Esophagus muscularis mucosa (tissue), 4 donors: Measurements from ENCODE around the gene AOAH. TPM values are rescaled to one million over a fixed set of nuclear protein-coding genes. Genes with fewer than 3 reads are reported as not detected.

Experiments
- DNase-seq: peaks from one replicate; pipeline ENCODE4 v3.0.0-alpha.2; 2017; ENCODE audit errors: extremely low spot score
- H3K27ac ChIP-seq, 4 donors: fragments of 200-600 bp; sonication (generic); replicated peaks in 1 of 4; 1 replicate in 3 of 4; 2 replicates in 1 of 4; pipeline ENCODE4 v1.5.1; 2016 to 2019; ENCODE audit warnings: mild to moderate bottlenecking in 1 of 4
- H3K27me3 ChIP-seq, 4 donors: fragments of 200-600 bp; sonication (generic); one replicate each; pipeline versions ENCODE4 v1.5.1 to v1.6.0; 2016 to 2019
- H3K36me3 ChIP-seq, 4 donors: fragments of 200-600 bp; sonication (generic); one replicate each; pipeline ENCODE4 v1.5.1; 2016 to 2019
- H3K4me1 ChIP-seq, 4 donors: fragments of 200-600 bp; sonication (generic); one replicate each; pipeline ENCODE4 v1.5.1; 2016 to 2019
- H3K4me3 ChIP-seq, 4 donors: fragments of 200-600 bp; sonication (generic); 1 replicate in 2 of 4; 2 replicates in 2 of 4; pipeline ENCODE4 v1.5.1; 2016 to 2019; ENCODE audit warnings: mild to moderate bottlenecking in 4 of 4, moderate library complexity in 1 of 4
- H3K9me3 ChIP-seq, 4 donors: fragments of 200-600 bp; sonication (generic); 1 replicate in 3 of 4; 2 replicates in 1 of 4; pipeline ENCODE4 v1.5.1; 2016 to 2019
- EP300 ChIP-seq: sonication (generic); formaldehyde crosslinking; IDR thresholded peaks from one replicate; pipeline ENCODE4 v1.6.1; 2017; ENCODE audit warnings: antibody characterized with exemption
- POLR2A ChIP-seq: fragments of 450-650 bp; IDR thresholded peaks from one replicate; pipeline ENCODE4 v1.6.1; 2017; ENCODE audit warnings: antibody characterized with exemption, moderate library complexity, mild to moderate bottlenecking, low read depth
- POLR2AphosphoS5 ChIP-seq, 2 donors: sonication (generic); formaldehyde crosslinking; IDR thresholded peaks; one replicate each; pipeline ENCODE4 v1.6.1; 2017; ENCODE audit warnings: antibody characterized with exemption in 2 of 2
- WGBS: methylation state at CpG from one replicate; pipeline ENCODE4 v1.1.5; 2018; 5-methylcytosine and 5-hydroxymethylcytosine counted together
- intact Hi-C: fragments of 100-400 bp; cut with DNase I; formaldehyde crosslinking; loops from one replicate; pipeline ENCODE4 v1.15.1; 2023
- total RNA-seq, 4 donors: library from RNA; depleted of rRNA; stranded (reverse); fragments of >200 nt; gene quantifications; one replicate each; pipeline versions ENCODE4 v1.1.0 to v1.2.1, GENCODE V29; 2016
- TF ChIP-seq, protein P1 (sequence below), 3 experiments: fragments of 200-600 bp in 2 of 3; fragments of 450-650 bp in 1 of 3; sonication (generic) in 2 of 3; IDR thresholded peaks; one replicate each; pipeline ENCODE4 v1.5.1; 2017 to 2019; ENCODE audit warnings: antibody characterized with exemption in 3 of 3, mild to moderate bottlenecking in 2 of 3, moderate library complexity in 1 of 3

AOAH gene
- total RNA-seq, 4 donors from 2014 or later, result 2.0 to 16.1 (median 4.5) TPM

DNA sequence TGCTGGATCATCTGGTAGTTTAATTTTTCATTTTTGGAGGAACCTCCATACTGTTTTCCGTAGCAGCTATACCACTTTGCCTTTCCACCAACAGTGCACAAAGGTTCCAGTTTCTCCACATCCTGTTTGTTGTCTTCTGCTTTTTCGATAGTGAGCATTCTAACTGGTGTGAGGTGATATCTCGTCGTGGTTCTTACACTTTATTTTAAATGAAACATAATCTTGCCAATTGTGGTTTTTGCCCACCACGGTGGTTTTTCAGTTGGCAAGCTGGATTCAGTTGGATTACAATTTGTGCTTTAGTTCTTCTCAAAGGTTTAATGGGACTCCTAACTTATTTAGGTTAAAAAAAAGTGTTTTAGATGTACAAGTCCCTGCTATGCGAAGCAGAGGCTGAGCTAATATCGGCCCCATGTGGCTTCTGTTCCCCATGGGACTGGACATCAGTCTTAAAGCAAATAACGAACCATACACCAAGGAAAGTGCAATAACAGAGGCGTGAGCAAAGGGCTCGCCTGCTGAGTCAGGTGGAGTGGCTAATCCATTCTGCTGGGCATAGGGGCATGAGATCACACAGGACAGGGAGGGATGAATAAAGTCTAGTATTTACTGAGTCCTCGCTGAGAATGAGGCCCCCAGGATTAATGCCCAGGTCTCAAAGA lies 153.6 kb downstream of the AOAH start:
- no peaks in the 10 kb centered on the region for H3K9me3 ChIP-seq
- H3K27ac ChIP-seq, result no peak overlapping the region
- DNase-seq, result no peak
- TF ChIP-seq, protein P1, sequence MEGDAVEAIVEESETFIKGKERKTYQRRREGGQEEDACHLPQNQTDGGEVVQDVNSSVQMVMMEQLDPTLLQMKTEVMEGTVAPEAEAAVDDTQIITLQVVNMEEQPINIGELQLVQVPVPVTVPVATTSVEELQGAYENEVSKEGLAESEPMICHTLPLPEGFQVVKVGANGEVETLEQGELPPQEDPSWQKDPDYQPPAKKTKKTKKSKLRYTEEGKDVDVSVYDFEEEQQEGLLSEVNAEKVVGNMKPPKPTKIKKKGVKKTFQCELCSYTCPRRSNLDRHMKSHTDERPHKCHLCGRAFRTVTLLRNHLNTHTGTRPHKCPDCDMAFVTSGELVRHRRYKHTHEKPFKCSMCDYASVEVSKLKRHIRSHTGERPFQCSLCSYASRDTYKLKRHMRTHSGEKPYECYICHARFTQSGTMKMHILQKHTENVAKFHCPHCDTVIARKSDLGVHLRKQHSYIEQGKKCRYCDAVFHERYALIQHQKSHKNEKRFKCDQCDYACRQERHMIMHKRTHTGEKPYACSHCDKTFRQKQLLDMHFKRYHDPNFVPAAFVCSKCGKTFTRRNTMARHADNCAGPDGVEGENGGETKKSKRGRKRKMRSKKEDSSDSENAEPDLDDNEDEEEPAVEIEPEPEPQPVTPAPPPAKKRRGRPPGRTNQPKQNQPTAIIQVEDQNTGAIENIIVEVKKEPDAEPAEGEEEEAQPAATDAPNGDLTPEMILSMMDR (IDR thresholded peaks at IDR 0.05), result no peak
- peaks cover 0 to 12% (median 10%) of the 10 kb centered on the region in 4 donors for H3K4me1 ChIP-seq
- no peaks in the 10 kb centered on the region for H3K27me3 ChIP-seq
- intact Hi-C loops, result no loop called here
- H3K4me3 ChIP-seq, result no peak overlapping the region
- no peaks in the 10 kb centered on the region for H3K36me3 ChIP-seq
- WGBS, result 72% methylated on average over 11 of the region's 11 CpGs

DNA sequence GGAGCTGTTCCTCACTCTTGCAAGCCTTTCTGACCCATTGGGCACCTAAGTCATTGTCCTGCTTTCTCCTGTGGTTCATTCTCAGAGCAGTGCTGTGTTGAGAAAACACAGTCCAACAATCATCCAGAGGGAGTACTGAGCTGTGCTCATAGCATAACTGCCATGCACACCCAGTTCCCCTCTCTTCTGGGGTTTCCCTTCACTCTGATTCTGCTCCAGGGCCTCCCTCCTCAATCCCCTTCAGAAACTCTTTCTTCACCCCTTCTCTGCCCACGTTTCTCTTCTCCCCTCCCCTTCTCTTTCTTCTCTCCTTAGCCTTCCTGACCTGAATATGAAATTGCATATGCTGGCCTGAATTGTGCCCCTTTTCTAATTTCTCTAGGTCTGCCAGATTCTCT lies 155.8 kb downstream of the AOAH start:
- Histone ChIP-seq H3K27me3 (no peaks in the 10 kb centered on the region), H3K27ac (no peak overlapping the region), H3K4me3 (no peak overlapping the region), H3K36me3 (no peaks in the 10 kb centered on the region), H3K4me1 (peaks cover 9 to 31% (median 27%) of the 10 kb centered on the region in 4 donors), H3K9me3 (no peaks in the 10 kb centered on the region)
- intact Hi-C loops, result no loop called here
- 35% methylated on average over 1 of the region's 1 CpG for WGBS
- TF ChIP-seq POLR2AphosphoS5 (IDR thresholded peaks at IDR 0.05) (no peak), POLR2A (no peak), EP300 (no peak)
- TF ChIP-seq, protein P1 (IDR thresholded peaks at IDR 0.05), result no peak
- DNase-seq, result no peak

- H3K36me3 ChIP-seq, result no peaks in the 10 kb centered on the region
These were observed 156.4 kb downstream of the AOAH start for GRCh38 chr7:36567699-36568451.

DNA sequence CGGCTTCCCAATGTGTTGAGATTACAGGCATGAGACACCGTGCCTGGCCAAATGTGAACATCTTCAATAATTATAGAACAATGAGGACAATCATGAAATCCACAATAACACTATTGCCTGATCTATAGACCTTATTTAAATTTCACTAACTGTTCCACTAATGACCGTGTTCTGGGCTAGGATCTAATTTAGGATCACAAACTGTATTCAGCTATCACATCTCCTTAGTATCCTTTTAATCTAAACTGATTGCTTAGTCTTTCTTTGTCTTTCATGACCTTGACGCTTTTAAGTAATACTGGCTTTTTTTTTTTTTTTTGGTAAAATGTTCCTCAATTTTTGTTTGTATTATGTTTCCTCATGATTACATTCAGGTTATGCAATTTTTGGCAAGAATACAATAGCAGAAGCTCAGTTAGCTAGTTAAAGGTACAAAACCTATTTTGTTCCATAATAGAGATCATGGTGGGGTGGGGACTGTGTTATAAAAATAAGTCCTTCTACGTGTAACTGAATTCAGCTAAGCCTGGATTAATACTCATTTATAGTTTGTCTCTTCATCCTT lies 158.4 kb downstream of the AOAH start:
- intact Hi-C loops, result no loop called here
- 62% methylated on average over 5 of the region's 5 CpGs for WGBS
- TF ChIP-seq POLR2A (no peak), EP300 (no peak), POLR2AphosphoS5 (IDR thresholded peaks at IDR 0.05) (no peak)
- TF ChIP-seq, protein P1 (IDR thresholded peaks at IDR 0.05), result no peak

More at GRCh38 chr7:36567699-36568451, 156.4 kb downstream of the AOAH start:
- H3K4me1 ChIP-seq, result peaks cover 13 to 35% (median 31%) of the 10 kb centered on the region in 4 donors
- H3K9me3 ChIP-seq, result no peaks in the 10 kb centered on the region
- intact Hi-C loops, result no loop called here
- H3K4me3 ChIP-seq, result no peak overlapping the region
- H3K27ac ChIP-seq, result no peak overlapping the region
- no peaks in the 10 kb centered on the region for H3K27me3 ChIP-seq
- TF ChIP-seq POLR2AphosphoS5 (IDR thresholded peaks at IDR 0.05) (no peak), EP300 (no peak), POLR2A (no peak)
- TF ChIP-seq, protein P1 (IDR thresholded peaks at IDR 0.05), result no peak
- no peak for DNase-seq
- 88% methylated on average over 7 of the region's 7 CpGs for WGBS

More for the DNA sequence above, 158.4 kb downstream of the AOAH start:
- no peak overlapping the region for H3K27ac ChIP-seq
- H3K4me1 ChIP-seq, result peaks cover 13 to 35% (median 31%) of the 10 kb centered on the region in 4 donors
- no peak overlapping the region for H3K4me3 ChIP-seq
- no peaks in the 10 kb centered on the region for H3K27me3 ChIP-seq
- DNase-seq, result no peak
- no peaks in the 10 kb centered on the region for H3K9me3 ChIP-seq
- H3K36me3 ChIP-seq, result no peaks in the 10 kb centered on the region
